ENCODE data around the gene FNDC11. TPM values are rescaled to one million over a fixed set of nuclear protein-coding genes. Genes with fewer than 3 reads are reported as not detected.

FNDC11 gene
- total RNA-seq, 2 experiments from 2014 or later: 1.7 to 1.8 TPM

- Histone ChIP-seq H3K4me3 (ENCODE audit: low read length) (no peak overlapping the region), H3K27ac (ENCODE audit: low read depth in 1 of 2, low read length in 2 of 2) (no peak overlapping the region), H3K27me3 (ENCODE audit: control insufficient read depth in 1 of 2, insufficient read depth in 2 of 2, low read length in 2 of 2) (no peaks in the 10 kb centered on the region), H3K9me3 (ENCODE audit: control insufficient read depth in 1 of 2, insufficient read depth in 1 of 2, low read length in 2 of 2) (no peaks in the 10 kb centered on the region), H3K36me3 (ENCODE audit: insufficient read depth, low read length) (peaks cover 73% of the 10 kb centered on the region), H3K4me1 (ENCODE audit: insufficient read depth, low read length) (no peaks in the 10 kb centered on the region)
- no peak for TF ChIP-seq CTCF (IDR thresholded peaks at IDR 0.05)
- CTCF ChIA-PET: no interaction called here
- POLR2A ChIA-PET: no interaction called here
- no peak for DNase-seq
- Mint-ChIP-seq H3K27me3 (no peaks in the 10 kb centered on the region), H3K27ac (no peak overlapping the region), H3K4me3 (no peak overlapping the region), H3K9me3 (no peaks in the 10 kb centered on the region), H3K4me1 (ENCODE audit: low read depth) (no peaks in the 10 kb centered on the region), H3K36me3 (ENCODE audit: low read depth) (peaks cover 75% of the 10 kb centered on the region)
- intact Hi-C loops (cut with DNase I, micrococcal nuclease): no loop called here
- no peak for ATAC-seq (ENCODE audit: poor library complexity)
These were observed 40.1 kb downstream of the FNDC11 start for GRCh38 chr20:63594043-63594561.

GRCh38 chr20:63595416-63596127 lies 41.6 kb downstream of the FNDC11 start:
- Mint-ChIP-seq H3K9me3 (no peaks in the 10 kb centered on the region), H3K4me3 (no peak overlapping the region), H3K4me1 (ENCODE audit: low read depth) (no peaks in the 10 kb centered on the region), H3K27me3 (no peaks in the 10 kb centered on the region), H3K27ac (no peak overlapping the region), H3K36me3 (ENCODE audit: low read depth) (peaks cover 70% of the 10 kb centered on the region)
- Histone ChIP-seq H3K27ac (ENCODE audit: low read depth in 1 of 2, low read length in 2 of 2) (no peak overlapping the region), H3K9me3 (ENCODE audit: control insufficient read depth in 1 of 2, insufficient read depth in 1 of 2, low read length in 2 of 2) (no peaks in the 10 kb centered on the region), H3K4me3 (ENCODE audit: low read length) (no peak overlapping the region), H3K4me1 (ENCODE audit: insufficient read depth, low read length) (peaks cover under 1% of the 10 kb centered on the region), H3K27me3 (ENCODE audit: control insufficient read depth in 1 of 2, insufficient read depth in 2 of 2, low read length in 2 of 2) (no peaks in the 10 kb centered on the region), H3K36me3 (ENCODE audit: insufficient read depth, low read length) (peaks cover 67% of the 10 kb centered on the region)
- no peak for ATAC-seq (ENCODE audit: poor library complexity)
- ChIA-PET CTCF (no interaction called here), POLR2A (interaction anchor here (0.6 kb wide), 1 partner anchor 412 kb away, joined by 5 read pairs; no protein-coding TSS in a partner anchor)
- DNase-seq: no peak
- no peak for TF ChIP-seq CTCF (IDR thresholded peaks at IDR 0.05)
- intact Hi-C loops (cut with DNase I, micrococcal nuclease): no loop called here

- Histone ChIP-seq H3K4me3 (ENCODE audit: low read length) (no peak overlapping the region), H3K4me1 (ENCODE audit: insufficient read depth, low read length) (peaks cover 3% of the 10 kb centered on the region), H3K36me3 (ENCODE audit: insufficient read depth, low read length) (peaks cover 66% of the 10 kb centered on the region), H3K27me3 (ENCODE audit: control insufficient read depth in 1 of 2, insufficient read depth in 2 of 2, low read length in 2 of 2) (no peaks in the 10 kb centered on the region), H3K27ac (ENCODE audit: low read depth in 1 of 2, low read length in 2 of 2) (no peak overlapping the region), H3K9me3 (ENCODE audit: control insufficient read depth in 1 of 2, insufficient read depth in 1 of 2, low read length in 2 of 2) (peaks cover 0 to 1% of the 10 kb centered on the region in 2 experiments)
- ChIA-PET CTCF (no interaction called here), POLR2A (interaction anchor here (0.7 kb wide), 1 partner anchor 45 kb away, joined by 3 read pairs; no protein-coding TSS in a partner anchor)
- Mint-ChIP-seq H3K27ac (no peak overlapping the region), H3K9me3 (no peaks in the 10 kb centered on the region), H3K4me3 (no peak overlapping the region), H3K27me3 (no peaks in the 10 kb centered on the region), H3K4me1 (ENCODE audit: low read depth) (no peaks in the 10 kb centered on the region), H3K36me3 (ENCODE audit: low read depth) (peaks cover 69% of the 10 kb centered on the region)
- intact Hi-C loops (cut with DNase I, micrococcal nuclease): no loop called here
- ATAC-seq (ENCODE audit: poor library complexity) (no peak), DNase-seq (no peak)
- TF ChIP-seq CTCF (IDR thresholded peaks at IDR 0.05): no peak
These were observed 42.5 kb downstream of the FNDC11 start for GRCh38 chr20:63596423-63596822.
